GM15510 (cell line): ENCODE data around the gene PRAMEF7.
"Not testable (repeated sequence)": the region's sequence is repeated elsewhere in the genome, so short reads cannot be mapped to it uniquely, and the experiment has no call there.

Source experiments
- POLR2A ChIP-seq: IDR thresholded peaks from 3 replicates; pipeline ENCODE4 v1.6.1; 2011; ENCODE audit warnings: borderline replicate concordance; ENCODE audit not compliant: insufficient read length; ENCODE audit errors: extremely low read depth

Gene PRAMEF7

GRCh38 chr1:12916310-12916709 is at the start of gene PRAMEF7:
PRAMEF7 (plus strand) TSS chr1:12916610; CDS start chr1:12917693, 1,083 bp downstream.
- not testable (repeated sequence) for TF ChIP-seq POLR2A

GRCh38 chr1:12886101-12886500 is 30.3 kb upstream of the PRAMEF7 start, which contains the start of gene PRAMEF4:
PRAMEF4 (minus strand) TSS chr1:12886201; CDS start chr1:12883394, 2,807 bp downstream.
- TF ChIP-seq POLR2A, result not testable (repeated sequence)

GRCh38 chr1:12898170-12898569 is 18.2 kb upstream of the PRAMEF7 start, which contains the start of gene PRAMEF10:
PRAMEF10 (minus strand) TSS chr1:12898270; CDS start chr1:12895847, 2,423 bp downstream.
- TF ChIP-seq POLR2A, result not testable (repeated sequence)

- TF ChIP-seq POLR2A, result not testable (repeated sequence)
Observed at GRCh38 chr1:12947480-12947879, 31.1 kb downstream of the PRAMEF7 start, which contains the start of gene PRAMEF6. PRAMEF6 (minus strand) TSS chr1:12947580; CDS start chr1:12942518, 5,062 bp downstream.
